Keratinocyte (primary cell): ENCODE results near the gene IGFLR1. TPM values are rescaled to one million over a fixed set of nuclear protein-coding genes. Genes with fewer than 3 reads are reported as not detected.

Experiments used
- DNase-seq: peaks from one replicate; pipeline ENCODE4 v3.0.0-alpha.2; 2011; ENCODE audit warnings: low read depth, missing footprints, low spot score
- FAIRE-seq: peaks from 2 replicates; lab custom pipeline; 2011; peaks lifted over from hg19 to GRCh38; lab: Jason Lieb, UNC
- H2AFZ ChIP-seq: 2 replicates; pipeline ENCODE4 v1.6.0; 2012; ENCODE audit warnings: low read length, control low read depth, inconsistent platforms; ENCODE audit not compliant: control insufficient read depth
- H3K27ac ChIP-seq: 2 replicates; pipeline ENCODE4 v1.5.1; 2011; ENCODE audit warnings: low read length; ENCODE audit not compliant: control insufficient read depth, insufficient read depth
- H3K27me3 ChIP-seq: 3 replicates; pipeline ENCODE4 v1.6.0; 2011; ENCODE audit warnings: low read length; ENCODE audit not compliant: control insufficient read depth, insufficient read depth; ENCODE audit errors: extremely low read depth
- H3K36me3 ChIP-seq, 2 experiments: 2 replicates in 1 of 2; 3 replicates in 1 of 2; pipeline ENCODE4 v1.5.1; 2011; ENCODE audit warnings: low read length in 2 of 2, mild to moderate bottlenecking in 1 of 2; ENCODE audit not compliant: control insufficient read depth in 2 of 2, insufficient read depth in 2 of 2; ENCODE audit errors: extremely low read depth in 1 of 2
- H3K4me1 ChIP-seq: 3 replicates; pipeline ENCODE4 v1.5.1; 2011; ENCODE audit warnings: low read length; ENCODE audit not compliant: control insufficient read depth, insufficient read depth; ENCODE audit errors: extremely low read depth
- H3K4me2 ChIP-seq: 3 replicates; pipeline ENCODE4 v1.6.0; 2011; ENCODE audit warnings: low read depth, low read length; ENCODE audit not compliant: control insufficient read depth, insufficient read depth; ENCODE audit errors: extremely low read depth
- H3K4me3 ChIP-seq, 3 experiments: fragments of 200-600 bp in 1 of 3; sonication (generic) in 1 of 3; 2 replicates in 2 of 3; 3 replicates in 1 of 3; pipeline ENCODE4 v1.5.1; 2011 to 2016; ENCODE audit warnings: low read length in 3 of 3, mild to moderate bottlenecking in 3 of 3, control low read depth in 2 of 3, inconsistent platforms in 1 of 3, low read depth in 1 of 3, mixed read lengths in 1 of 3, mixed run types in 1 of 3, moderate library complexity in 1 of 3; ENCODE audit not compliant: control insufficient read depth in 2 of 3, insufficient read depth in 2 of 3; ENCODE audit errors: extremely low read depth in 1 of 3
- H3K79me2 ChIP-seq: 2 replicates; pipeline ENCODE4 v1.6.0; 2012; ENCODE audit warnings: low read length; ENCODE audit not compliant: control insufficient read depth, insufficient read depth
- H3K9ac ChIP-seq: 3 replicates; pipeline ENCODE4 v1.6.0; 2011; ENCODE audit warnings: low read length; ENCODE audit not compliant: control insufficient read depth, insufficient read depth; ENCODE audit errors: extremely low read depth
- H3K9me1 ChIP-seq: 3 replicates; pipeline ENCODE4 v1.6.0; 2011; ENCODE audit warnings: low read length; ENCODE audit not compliant: control insufficient read depth, insufficient read depth; ENCODE audit errors: extremely low read depth
- H3K9me3 ChIP-seq: 2 replicates; pipeline ENCODE4 v1.5.1; 2012; ENCODE audit warnings: low read depth, low read length; ENCODE audit not compliant: control insufficient read depth
- H4K20me1 ChIP-seq: 3 replicates; pipeline ENCODE4 v1.6.0; 2011; ENCODE audit warnings: low read length; ENCODE audit not compliant: control insufficient read depth, insufficient read depth; ENCODE audit errors: extremely low read depth
- CTCF ChIP-seq, 3 experiments: IDR thresholded peaks in 1 of 3; conservative IDR thresholded peaks in 1 of 3; optimal IDR thresholded peaks in 1 of 3; 2 replicates in 2 of 3; 3 replicates in 1 of 3; pipeline versions ENCODE3 to v1.5.1; 2011; ENCODE audit warnings: low read length in 3 of 3, mild to moderate bottlenecking in 3 of 3, moderate library complexity in 2 of 3, control low read depth in 1 of 3, inconsistent platforms in 1 of 3; ENCODE audit not compliant: insufficient read depth in 2 of 3; ENCODE audit errors: extremely low read depth in 1 of 3
- EZH2 ChIP-seq: IDR thresholded peaks from one replicate; pipeline ENCODE4 v1.6.1; 2012; ENCODE audit warnings: inconsistent platforms, mild to moderate bottlenecking, low read length, moderate library complexity
- dilution Hi-C: fragments of 300-500 bp; cut with MboI; formaldehyde crosslinking; loops from one replicate; pipeline ENCODE4 v1.7.0; 2020; ENCODE audit warnings: low sequenced_read_pairs; ENCODE audit not compliant: extremely low pct_ligation_motif_present
- polyA plus RNA-seq, 5 experiments: library from polyadenylated mRNA; depleted of rRNA in 3 of 5; stranded (reverse) in 3 of 5; stranded (forward) in 1 of 5; unstranded in 1 of 5; fragments of >200 nt; gene quantifications; 1 replicate in 1 of 5; 2 replicates in 3 of 5; 3 replicates in 1 of 5; pipeline versions ENCODE4 v1.2.1 to v1.2.3, GENCODE V29; 2011 to 2012; ENCODE audit warnings: missing spikeins in 2 of 5, low read depth in 1 of 5, low replicate concordance in 1 of 5

The IGFLR1 gene
- polyA plus RNA-seq, 1 donor (not counting 4 experiments of a cell fraction or from before 2014, with no cell fraction given), result 0.34 TPM

DNA sequence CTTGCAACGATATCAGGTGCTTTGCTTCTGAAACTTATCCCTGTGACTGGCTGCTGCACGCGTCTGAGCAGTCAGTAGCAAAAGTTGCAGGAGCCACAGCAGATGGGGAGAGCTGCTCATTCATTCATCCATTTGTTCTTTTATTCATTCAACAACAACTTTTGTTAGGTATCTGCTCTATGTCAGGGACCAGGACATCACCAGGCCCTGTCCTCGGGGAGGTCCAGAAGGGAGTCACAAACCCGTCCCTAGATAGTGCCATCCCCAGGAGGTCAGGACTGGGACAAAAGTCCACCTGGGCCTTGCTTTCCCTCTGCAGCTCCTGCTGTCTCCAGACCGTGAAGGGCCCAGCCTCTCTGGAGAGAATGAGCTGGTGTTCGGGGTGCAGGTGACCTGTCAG is 35.7 kb upstream of the IGFLR1 start:
- no peak for FAIRE-seq
- Histone ChIP-seq H3K4me1 (peaks cover 4% of the 10 kb centered on the region), H3K27ac (no peak overlapping the region), H3K4me3 (no peak overlapping the region), H3K4me2 (no peak overlapping the region), H3K9me1 (no peaks in the 10 kb centered on the region), H4K20me1 (no peaks in the 10 kb centered on the region), H3K36me3 (no peaks in the 10 kb centered on the region), H2AFZ (no peak overlapping the region), H3K9me3 (no peaks in the 10 kb centered on the region), H3K27me3 (no peaks in the 10 kb centered on the region), H3K9ac (no peak overlapping the region), H3K79me2 (no peaks in the 10 kb centered on the region)
- no peak for DNase-seq
- dilution Hi-C loops, result no loop called here
- TF ChIP-seq EZH2 (no peak), CTCF (optimal IDR thresholded peaks at IDR 0.05 in 1 of 3, IDR thresholded peaks at IDR 0.05 in 1 of 3, conservative IDR thresholded peaks at IDR 0.05 in 1 of 3; ENCODE audit: extremely low read depth in 1 of 3, insufficient read depth in 2 of 3, low read length in 3 of 3) (no peak)

DNA sequence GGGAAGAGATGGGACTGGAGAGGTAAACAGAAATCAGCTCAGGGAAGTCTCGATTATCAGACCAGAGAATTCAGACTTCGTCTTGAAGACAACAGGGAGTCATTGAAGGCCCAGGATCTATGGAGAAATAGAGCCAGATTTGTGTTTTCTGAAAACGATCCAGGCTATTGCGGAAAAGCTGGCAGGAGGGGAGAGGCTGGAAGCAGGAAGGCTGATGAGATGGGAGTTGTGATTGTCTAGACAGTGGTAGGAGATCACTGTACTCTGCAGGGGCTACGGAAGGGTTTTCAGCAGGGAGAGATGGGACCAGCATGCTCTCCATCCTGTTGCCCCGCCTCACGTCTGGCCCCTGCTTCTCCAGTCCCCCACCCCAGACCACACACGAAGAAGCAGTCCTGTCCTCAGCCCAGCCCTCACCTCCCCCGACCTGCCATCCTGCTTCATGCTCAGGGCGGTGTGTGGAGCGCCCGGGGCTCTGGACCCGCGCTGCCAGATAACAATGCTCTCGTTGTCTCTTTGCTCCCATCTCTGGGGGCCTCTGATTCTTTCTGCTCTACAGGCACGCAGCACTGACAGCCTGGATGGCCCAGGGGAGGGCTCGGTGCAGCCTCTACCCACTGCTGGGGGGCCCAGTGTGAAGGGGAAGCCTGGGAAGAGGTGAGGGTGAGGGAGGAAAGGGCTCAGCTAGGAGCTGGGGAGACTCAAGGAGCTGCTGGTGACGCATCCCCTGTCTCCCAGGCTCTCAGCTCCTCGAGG is 35.0 kb upstream of the IGFLR1 start:
- no peak overlapping the region for H3K4me2 ChIP-seq
- dilution Hi-C loops, result no loop called here
- no peaks in the 10 kb centered on the region for H3K27me3 ChIP-seq
- no peak overlapping the region for H3K4me3 ChIP-seq
- no peak for FAIRE-seq
- H3K27ac ChIP-seq, result no peak overlapping the region
- DNase-seq, result no peak
- H3K79me2 ChIP-seq, result no peaks in the 10 kb centered on the region
- no peak overlapping the region for H2AFZ ChIP-seq
- no peak overlapping the region for H3K9ac ChIP-seq
- no peaks in the 10 kb centered on the region for H3K36me3 ChIP-seq
- H4K20me1 ChIP-seq, result no peaks in the 10 kb centered on the region
- H3K9me3 ChIP-seq, result no peaks in the 10 kb centered on the region
- H3K9me1 ChIP-seq, result no peaks in the 10 kb centered on the region
- H3K4me1 ChIP-seq, result peaks cover 4% of the 10 kb centered on the region
- TF ChIP-seq EZH2, result no peak
- TF ChIP-seq CTCF (optimal IDR thresholded peaks at IDR 0.05 in 1 of 3, IDR thresholded peaks at IDR 0.05 in 1 of 3, conservative IDR thresholded peaks at IDR 0.05 in 1 of 3; ENCODE audit: extremely low read depth in 1 of 3, insufficient read depth in 2 of 3, low read length in 3 of 3), result no peak
